ENCODE data around the gene RASAL1. TPM values are rescaled to one million over a fixed set of nuclear protein-coding genes. Genes with fewer than 3 reads are reported as not detected.
A peak's percentile ranks its signal among the peaks of the same experiment; 100 is the strongest.

Gene RASAL1
- total RNA-seq, 1 donor from 2014 or later = 1.4 TPM

DNA sequence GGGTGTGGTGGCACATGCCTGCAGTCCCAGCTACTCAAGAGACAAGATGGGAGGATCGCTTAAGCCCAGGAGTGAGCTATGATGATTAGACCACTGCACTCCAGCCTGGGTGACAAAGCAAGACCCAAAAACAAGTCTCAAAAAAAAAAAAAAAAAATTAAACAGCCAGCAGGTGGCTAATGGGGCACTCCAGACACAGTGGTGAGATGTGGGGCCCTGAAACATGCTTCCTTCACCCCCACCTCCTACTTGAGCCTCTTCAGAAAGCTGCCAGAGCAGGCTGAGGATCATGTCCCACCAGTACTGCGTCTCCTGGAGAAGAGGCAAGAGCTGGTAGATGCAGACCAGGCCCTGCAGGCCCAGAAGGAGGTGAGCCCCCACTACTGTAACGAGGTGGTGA, 16.1 kb upstream of the RASAL1 start:
- Histone ChIP-seq H3K27me3 (peaks cover 65% of the 10 kb centered on the region), H3K4me2 (no peak overlapping the region), H3K36me3 (no peaks in the 10 kb centered on the region), H3K4me1 (peaks cover 9% of the 10 kb centered on the region), H3K9me3 (ENCODE audit: low read depth) (no peaks in the 10 kb centered on the region), H3K4me3 (no peak overlapping the region), H4K20me1 (ENCODE audit: low read depth) (peaks cover 25% of the 10 kb centered on the region), H3K79me2 (ENCODE audit: low read depth) (no peaks in the 10 kb centered on the region), H3F3A (ENCODE audit: low read depth) (peaks cover 46% of the 10 kb centered on the region), H2AFZ (replicated peaks) (no peak overlapping the region), H3K9ac (no peak overlapping the region), H3K27ac (no peak overlapping the region)
- TF ChIP-seq, protein P1, sequence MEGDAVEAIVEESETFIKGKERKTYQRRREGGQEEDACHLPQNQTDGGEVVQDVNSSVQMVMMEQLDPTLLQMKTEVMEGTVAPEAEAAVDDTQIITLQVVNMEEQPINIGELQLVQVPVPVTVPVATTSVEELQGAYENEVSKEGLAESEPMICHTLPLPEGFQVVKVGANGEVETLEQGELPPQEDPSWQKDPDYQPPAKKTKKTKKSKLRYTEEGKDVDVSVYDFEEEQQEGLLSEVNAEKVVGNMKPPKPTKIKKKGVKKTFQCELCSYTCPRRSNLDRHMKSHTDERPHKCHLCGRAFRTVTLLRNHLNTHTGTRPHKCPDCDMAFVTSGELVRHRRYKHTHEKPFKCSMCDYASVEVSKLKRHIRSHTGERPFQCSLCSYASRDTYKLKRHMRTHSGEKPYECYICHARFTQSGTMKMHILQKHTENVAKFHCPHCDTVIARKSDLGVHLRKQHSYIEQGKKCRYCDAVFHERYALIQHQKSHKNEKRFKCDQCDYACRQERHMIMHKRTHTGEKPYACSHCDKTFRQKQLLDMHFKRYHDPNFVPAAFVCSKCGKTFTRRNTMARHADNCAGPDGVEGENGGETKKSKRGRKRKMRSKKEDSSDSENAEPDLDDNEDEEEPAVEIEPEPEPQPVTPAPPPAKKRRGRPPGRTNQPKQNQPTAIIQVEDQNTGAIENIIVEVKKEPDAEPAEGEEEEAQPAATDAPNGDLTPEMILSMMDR (IDR thresholded peaks at IDR 0.05) = no peak
- no peak for TF ChIP-seq EZH2 (IDR thresholded peaks at IDR 0.05)
- TF ChIP-seq EZH2phosphoT487 (IDR thresholded peaks at IDR 0.05) = no peak
- Mint-ChIP-seq H3K4me3 (peak overlapping the region; percentile 64), H3K36me3 (no peaks in the 10 kb centered on the region), H3K27me3 (ENCODE audit: insufficient read depth, low read depth) (peaks cover 26% of the 10 kb centered on the region), H3K27ac (no peak overlapping the region), H3K4me1 (peaks cover 30% of the 10 kb centered on the region), H3K9me3 (peaks cover 6% of the 10 kb centered on the region)
- DNase-seq (ENCODE audit: low spot score) = no peak

DNA sequence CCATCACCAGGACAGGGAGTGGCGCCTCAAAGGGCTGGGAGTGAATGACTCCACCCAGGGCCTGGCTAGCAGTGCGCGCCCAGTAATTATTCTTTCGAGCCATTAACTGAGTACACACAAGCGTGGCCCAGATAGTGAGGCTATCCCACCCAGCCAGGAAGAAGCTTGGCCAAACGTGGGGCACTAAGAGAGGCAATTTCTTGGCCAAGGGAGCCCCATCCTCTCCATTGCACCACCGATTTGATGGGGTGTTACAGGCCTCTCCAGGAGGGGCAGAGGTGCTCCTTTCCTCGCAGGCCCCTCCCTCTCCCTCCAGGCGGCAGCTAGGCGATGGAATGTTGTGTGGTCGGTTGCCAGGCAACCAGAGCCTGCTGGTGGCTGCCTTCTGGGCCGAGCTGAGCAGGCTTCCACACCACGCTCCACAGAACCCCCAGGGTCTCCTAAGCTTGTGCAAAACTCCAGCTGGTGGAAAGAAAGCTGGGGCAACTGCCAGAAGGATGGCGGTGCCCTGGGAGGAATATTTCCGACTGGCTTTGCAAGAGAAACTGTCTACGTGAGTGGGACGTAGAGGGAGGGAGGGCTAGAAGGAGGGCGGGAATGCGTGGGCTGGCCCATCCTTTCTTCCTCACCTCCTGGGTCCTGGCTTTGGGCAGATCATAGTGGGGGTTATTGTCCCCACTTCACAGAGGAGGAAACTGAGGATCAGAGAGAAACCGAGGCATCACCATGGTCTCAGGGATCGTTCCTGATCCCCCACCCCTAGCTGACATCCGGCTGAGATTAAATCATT, 14.0 kb upstream of the RASAL1 start, which contains the start of gene CFAP73:
Gene CFAP73, plus strand, starts transcription at position 364 of the 790 bp plus-strand sequence. Its CDS starts 134 bp downstream, at position 498.
- DNase-seq (ENCODE audit: low spot score) = peak; percentile 96
- H3K36me3 Mint-ChIP-seq = no peaks in the 10 kb centered on the region
- Histone ChIP-seq H3K4me2 (peak within 1 kb of the TSS; percentile 68), H3K9me3 (ENCODE audit: low read depth) (no peaks in the 10 kb centered on the region), H4K20me1 (ENCODE audit: low read depth) (peaks cover 9% of the 10 kb centered on the region), H3K36me3 (no peaks in the 10 kb centered on the region), H2AFZ (replicated peaks) (peak within 1 kb of the TSS; percentile 69), H3K27me3 (peaks cover 44% of the 10 kb centered on the region), H3K4me1 (peaks cover 9% of the 10 kb centered on the region), H3K79me2 (ENCODE audit: low read depth) (no peaks in the 10 kb centered on the region), H3K27ac (no peak within 1 kb of the TSS), H3K9ac (no peak within 1 kb of the TSS), H3K4me3 (peak within 1 kb of the TSS; percentile 25), H3F3A (ENCODE audit: low read depth) (peaks cover 31% of the 10 kb centered on the region)
- H3K27me3 Mint-ChIP-seq (ENCODE audit: insufficient read depth, low read depth) = peaks cover 19% of the 10 kb centered on the region
- H3K27ac Mint-ChIP-seq = peak within 1 kb of the TSS; percentile 97
- TF ChIP-seq, protein P1 (IDR thresholded peaks at IDR 0.05) = peak; percentile 25
- TF ChIP-seq EZH2 (IDR thresholded peaks at IDR 0.05) = no peak
- peaks cover 42% of the 10 kb centered on the region for H3K4me1 Mint-ChIP-seq
- peak within 1 kb of the TSS; percentile 73 for H3K4me3 Mint-ChIP-seq
- peaks cover 8% of the 10 kb centered on the region for H3K9me3 Mint-ChIP-seq

DNA sequence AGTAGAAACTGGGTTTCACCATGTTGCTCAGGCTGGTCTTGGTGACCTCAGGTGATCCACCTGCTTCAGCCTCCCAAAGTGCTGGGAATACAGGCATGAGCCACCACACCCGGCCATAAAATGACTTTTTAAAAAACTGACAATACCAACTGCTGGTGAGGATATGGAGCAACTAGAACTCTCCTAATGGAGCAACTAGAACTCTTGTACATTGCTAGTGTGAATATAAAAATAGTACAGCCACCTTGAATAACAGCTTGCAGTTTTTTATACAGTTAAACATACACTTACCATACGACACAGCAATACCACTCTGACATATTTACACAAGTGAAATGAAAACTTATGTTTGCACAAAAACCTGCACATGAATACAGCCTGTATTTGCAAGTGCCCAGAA, 11.4 kb upstream of the RASAL1 start:
- H3K4me3 ChIP-seq = no peak overlapping the region
- H3K27me3 ChIP-seq = peaks cover 18% of the 10 kb centered on the region
- Mint-ChIP-seq H3K4me1 (peaks cover 35% of the 10 kb centered on the region), H3K27ac (no peak overlapping the region), H3K36me3 (no peaks in the 10 kb centered on the region), H3K9me3 (peaks cover 8% of the 10 kb centered on the region), H3K27me3 (ENCODE audit: insufficient read depth, low read depth) (peaks cover 9% of the 10 kb centered on the region), H3K4me3 (no peak overlapping the region)
- no peak for TF ChIP-seq EZH2 (IDR thresholded peaks at IDR 0.05)
- TF ChIP-seq, protein P1 (IDR thresholded peaks at IDR 0.05) = no peak
- TF ChIP-seq EZH2phosphoT487 (IDR thresholded peaks at IDR 0.05) = no peak
- DNase-seq (ENCODE audit: low spot score) = no peak
- peaks cover 9% of the 10 kb centered on the region for H3K4me1 ChIP-seq
- H3K36me3 ChIP-seq = no peaks in the 10 kb centered on the region
- no peaks in the 10 kb centered on the region for H3K79me2 ChIP-seq (ENCODE audit: low read depth)
- no peak overlapping the region for H2AFZ ChIP-seq (replicated peaks)
- H3K27ac ChIP-seq = no peak overlapping the region
- peaks cover 10% of the 10 kb centered on the region for H3F3A ChIP-seq (ENCODE audit: low read depth)
- no peaks in the 10 kb centered on the region for H3K9me3 ChIP-seq (ENCODE audit: low read depth)
- no peak overlapping the region for H3K4me2 ChIP-seq
- no peak overlapping the region for H3K9ac ChIP-seq
- no peaks in the 10 kb centered on the region for H4K20me1 ChIP-seq (ENCODE audit: low read depth)
